Parathyroid adenoma (tissue), 2 donors: ENCODE data around the gene TRIM46.

Source experiments
- H2AFZ ChIP-seq: fragments of 300-600 bp; sonication (generic); one replicate; pipeline ENCODE4 v1.7.0; 2017; ENCODE audit warnings: antibody characterized with exemption, mild to moderate bottlenecking
- H3K27ac ChIP-seq: fragments of 300-600 bp; sonication (generic); one replicate; pipeline ENCODE4 v1.7.0; 2017
- H3K27me3 ChIP-seq: fragments of 300-600 bp; sonication (generic); one replicate; pipeline ENCODE4 v1.7.0; 2017; ENCODE audit warnings: low read length; ENCODE audit not compliant: control insufficient read depth, insufficient read depth
- H3K36me3 ChIP-seq: fragments of 300-600 bp; sonication (generic); one replicate; pipeline ENCODE4 v1.7.0; 2017; ENCODE audit warnings: low read length; ENCODE audit not compliant: control insufficient read depth, insufficient read depth
- H3K4me1 ChIP-seq: fragments of 300-600 bp; sonication (generic); one replicate; pipeline ENCODE4 v1.7.0; 2017; ENCODE audit warnings: control low read depth
- H3K4me2 ChIP-seq: fragments of 300-600 bp; sonication (generic); one replicate; pipeline ENCODE4 v1.7.0; 2017; ENCODE audit warnings: low read length
- H3K4me3 ChIP-seq: fragments of 300-600 bp; sonication (generic); one replicate; pipeline ENCODE4 v1.7.0; 2017; ENCODE audit warnings: low read depth, low read length
- H3K79me2 ChIP-seq: fragments of 300-600 bp; sonication (generic); one replicate; pipeline ENCODE4 v1.7.0; 2017; ENCODE audit warnings: control low read depth
- H3K9ac ChIP-seq: fragments of 300-600 bp; sonication (generic); one replicate; pipeline ENCODE4 v1.7.0; 2017; ENCODE audit warnings: mild to moderate bottlenecking
- H3K9me3 ChIP-seq: fragments of 300-600 bp; sonication (generic); one replicate; pipeline ENCODE4 v1.7.0; 2017; ENCODE audit warnings: low read length; ENCODE audit not compliant: control insufficient read depth
- TF ChIP-seq, protein P1 (sequence below): fragments of 300-600 bp; sonication (generic); IDR thresholded peaks from one replicate; pipeline ENCODE4 v1.7.0; 2017; ENCODE audit warnings: antibody characterized with exemption, mild to moderate bottlenecking
- donor health status: primary hyperparathyroidism.

TRIM46 gene

DNA sequence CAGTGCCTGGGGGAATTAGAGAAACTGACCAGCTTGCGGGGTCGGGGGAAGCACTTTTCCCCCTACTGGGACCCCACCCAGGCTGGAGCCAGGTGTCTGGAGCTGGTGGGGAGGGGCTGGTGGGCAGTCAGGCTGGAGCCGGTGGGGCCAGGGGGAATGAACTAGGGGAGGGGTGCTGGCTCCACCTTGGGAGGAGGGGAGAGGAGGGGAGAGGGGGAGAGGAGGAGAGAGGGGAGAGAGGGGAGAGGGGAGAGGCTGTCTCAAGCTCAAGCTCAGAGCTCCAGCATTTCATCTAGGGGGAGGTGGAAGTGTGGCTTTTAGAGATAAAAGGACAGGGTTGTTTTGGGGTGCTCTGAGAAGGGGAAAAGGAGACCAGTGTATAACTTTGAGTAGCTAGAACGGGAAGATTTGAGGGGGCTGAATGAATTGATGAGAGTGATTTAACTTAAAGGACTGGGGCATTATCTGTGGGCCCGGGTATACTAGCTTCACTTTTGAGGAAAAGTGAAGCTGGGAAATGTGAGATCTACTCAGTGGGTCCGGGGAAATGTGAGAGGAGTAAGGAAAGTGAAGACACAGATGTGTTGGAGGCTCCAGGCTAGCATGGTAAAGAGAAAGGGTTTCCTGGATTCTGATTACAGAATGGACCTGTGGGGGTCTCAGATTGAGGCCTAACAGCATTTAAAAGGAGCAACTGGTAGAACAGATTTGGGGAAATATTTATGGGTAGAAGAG, 43.2 kb upstream of the TRIM46 start:
- H3K4me3 ChIP-seq = peak overlapping the region; percentile 75
- H3K27me3 ChIP-seq = no peaks in the 10 kb centered on the region
- peaks cover 2% of the 10 kb centered on the region for H3K4me1 ChIP-seq
- no peak overlapping the region for H2AFZ ChIP-seq
- H3K79me2 ChIP-seq = no peaks in the 10 kb centered on the region
- no peaks in the 10 kb centered on the region for H3K9me3 ChIP-seq
- TF ChIP-seq, protein P1, sequence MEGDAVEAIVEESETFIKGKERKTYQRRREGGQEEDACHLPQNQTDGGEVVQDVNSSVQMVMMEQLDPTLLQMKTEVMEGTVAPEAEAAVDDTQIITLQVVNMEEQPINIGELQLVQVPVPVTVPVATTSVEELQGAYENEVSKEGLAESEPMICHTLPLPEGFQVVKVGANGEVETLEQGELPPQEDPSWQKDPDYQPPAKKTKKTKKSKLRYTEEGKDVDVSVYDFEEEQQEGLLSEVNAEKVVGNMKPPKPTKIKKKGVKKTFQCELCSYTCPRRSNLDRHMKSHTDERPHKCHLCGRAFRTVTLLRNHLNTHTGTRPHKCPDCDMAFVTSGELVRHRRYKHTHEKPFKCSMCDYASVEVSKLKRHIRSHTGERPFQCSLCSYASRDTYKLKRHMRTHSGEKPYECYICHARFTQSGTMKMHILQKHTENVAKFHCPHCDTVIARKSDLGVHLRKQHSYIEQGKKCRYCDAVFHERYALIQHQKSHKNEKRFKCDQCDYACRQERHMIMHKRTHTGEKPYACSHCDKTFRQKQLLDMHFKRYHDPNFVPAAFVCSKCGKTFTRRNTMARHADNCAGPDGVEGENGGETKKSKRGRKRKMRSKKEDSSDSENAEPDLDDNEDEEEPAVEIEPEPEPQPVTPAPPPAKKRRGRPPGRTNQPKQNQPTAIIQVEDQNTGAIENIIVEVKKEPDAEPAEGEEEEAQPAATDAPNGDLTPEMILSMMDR = no peak
- peak overlapping the region; percentile 57 for H3K4me2 ChIP-seq
- no peak overlapping the region for H3K9ac ChIP-seq
- H3K27ac ChIP-seq = peak overlapping the region; percentile 72
- no peaks in the 10 kb centered on the region for H3K36me3 ChIP-seq

DNA sequence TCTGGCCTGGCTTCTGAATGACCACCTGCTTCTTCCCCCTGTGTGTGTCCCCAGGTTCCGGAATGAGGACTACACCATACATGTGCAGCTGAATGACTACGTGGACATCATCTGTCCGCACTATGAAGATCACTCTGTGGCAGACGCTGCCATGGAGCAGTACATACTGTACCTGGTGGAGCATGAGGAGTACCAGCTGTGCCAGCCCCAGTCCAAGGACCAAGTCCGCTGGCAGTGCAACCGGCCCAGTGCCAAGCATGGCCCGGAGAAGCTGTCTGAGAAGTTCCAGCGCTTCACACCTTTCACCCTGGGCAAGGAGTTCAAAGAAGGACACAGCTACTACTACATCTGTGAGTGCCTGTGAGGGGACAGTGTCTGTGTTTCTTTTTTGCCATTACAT, 42.4 kb upstream of the TRIM46 start:
- no peak overlapping the region for H2AFZ ChIP-seq
- H3K4me1 ChIP-seq = peaks cover 2% of the 10 kb centered on the region
- no peak overlapping the region for H3K27ac ChIP-seq
- no peaks in the 10 kb centered on the region for H3K9me3 ChIP-seq
- no peaks in the 10 kb centered on the region for H3K79me2 ChIP-seq
- TF ChIP-seq, protein P1 = no peak
- H3K27me3 ChIP-seq = no peaks in the 10 kb centered on the region
- no peaks in the 10 kb centered on the region for H3K36me3 ChIP-seq
- no peak overlapping the region for H3K9ac ChIP-seq
- peak overlapping the region; percentile 75 for H3K4me3 ChIP-seq
- H3K4me2 ChIP-seq = peak overlapping the region; percentile 20

DNA sequence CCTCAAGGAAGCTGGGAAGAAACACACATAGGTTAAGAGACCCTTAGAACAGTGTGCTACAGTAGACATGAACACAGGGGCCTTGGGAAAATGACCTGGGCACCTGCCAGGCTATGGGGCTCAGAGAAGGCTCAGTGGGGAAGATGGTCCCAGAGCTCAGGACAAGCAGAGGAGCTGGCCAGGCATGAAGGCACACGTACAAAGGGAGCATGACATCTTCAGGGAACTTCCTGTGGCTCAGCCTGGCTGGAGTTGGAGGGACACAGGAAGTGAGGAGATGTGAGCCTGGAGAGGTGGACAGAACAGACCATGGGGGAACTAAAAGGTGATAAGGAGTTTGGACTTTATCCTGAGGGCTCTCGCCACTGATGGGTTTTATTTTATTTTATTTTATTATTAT, 41.8 kb upstream of the TRIM46 start:
- Histone ChIP-seq H3K27ac (no peak overlapping the region), H3K27me3 (no peaks in the 10 kb centered on the region), H3K9me3 (no peaks in the 10 kb centered on the region), H3K4me1 (peaks cover 2% of the 10 kb centered on the region), H3K79me2 (no peaks in the 10 kb centered on the region), H3K4me2 (no peak overlapping the region), H3K4me3 (no peak overlapping the region), H3K36me3 (no peaks in the 10 kb centered on the region), H2AFZ (no peak overlapping the region), H3K9ac (no peak overlapping the region)
- TF ChIP-seq, protein P1 = no peak

DNA sequence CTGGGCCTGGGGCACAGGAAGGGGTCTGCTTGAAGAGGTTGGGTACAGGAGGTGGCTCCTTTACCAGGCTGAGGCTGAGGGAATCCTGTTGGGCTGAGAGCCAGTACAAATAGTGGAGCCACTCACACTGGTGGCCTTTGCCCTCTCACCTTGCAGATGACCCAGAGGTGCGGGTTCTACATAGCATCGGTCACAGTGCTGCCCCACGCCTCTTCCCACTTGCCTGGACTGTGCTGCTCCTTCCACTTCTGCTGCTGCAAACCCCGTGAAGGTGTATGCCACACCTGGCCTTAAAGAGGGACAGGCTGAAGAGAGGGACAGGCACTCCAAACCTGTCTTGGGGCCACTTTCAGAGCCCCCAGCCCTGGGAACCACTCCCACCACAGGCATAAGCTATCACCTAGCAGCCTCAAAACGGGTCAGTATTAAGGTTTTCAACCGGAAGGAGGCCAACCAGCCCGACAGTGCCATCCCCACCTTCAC, 39.8 kb upstream of the TRIM46 start:
- Histone ChIP-seq H2AFZ (no peak overlapping the region), H3K27ac (no peak overlapping the region), H3K4me1 (peaks cover 2% of the 10 kb centered on the region), H3K4me3 (no peak overlapping the region), H3K27me3 (no peaks in the 10 kb centered on the region), H3K79me2 (no peaks in the 10 kb centered on the region), H3K9ac (no peak overlapping the region), H3K9me3 (no peaks in the 10 kb centered on the region), H3K4me2 (no peak overlapping the region), H3K36me3 (no peaks in the 10 kb centered on the region)
- TF ChIP-seq, protein P1 = no peak

DNA sequence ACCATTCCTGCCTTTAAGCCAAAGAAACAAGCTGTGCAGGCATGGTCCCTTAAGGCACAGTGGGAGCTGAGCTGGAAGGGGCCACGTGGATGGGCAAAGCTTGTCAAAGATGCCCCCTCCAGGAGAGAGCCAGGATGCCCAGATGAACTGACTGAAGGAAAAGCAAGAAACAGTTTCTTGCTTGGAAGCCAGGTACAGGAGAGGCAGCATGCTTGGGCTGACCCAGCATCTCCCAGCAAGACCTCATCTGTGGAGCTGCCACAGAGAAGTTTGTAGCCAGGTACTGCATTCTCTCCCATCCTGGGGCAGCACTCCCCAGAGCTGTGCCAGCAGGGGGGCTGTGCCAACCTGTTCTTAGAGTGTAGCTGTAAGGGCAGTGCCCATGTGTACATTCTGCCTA, 39.3 kb upstream of the TRIM46 start:
- Histone ChIP-seq H3K9me3 (no peaks in the 10 kb centered on the region), H3K36me3 (no peaks in the 10 kb centered on the region), H2AFZ (no peak overlapping the region), H3K79me2 (no peaks in the 10 kb centered on the region), H3K27me3 (no peaks in the 10 kb centered on the region), H3K27ac (peak overlapping the region; percentile 98), H3K9ac (no peak overlapping the region), H3K4me3 (peak overlapping the region; percentile 79), H3K4me1 (peaks cover 2% of the 10 kb centered on the region), H3K4me2 (peak overlapping the region; percentile 99)
- TF ChIP-seq, protein P1 = no peak
